GM08714 (cell line): ENCODE measurements around the gene MKS1.

Experiments
- H3K4me3 ChIP-seq: fragments of 200-500 bp; sonication (Bioruptor generic); 2 replicates; pipeline ENCODE4 v1.5.1; 2014; ENCODE audit warnings: mild to moderate bottlenecking, low read length, inconsistent platforms
- ZNF274 ChIP-seq: IDR thresholded peaks from 2 replicates; pipeline ENCODE4 v1.6.1; 2012; ENCODE audit warnings: mild to moderate bottlenecking, low read depth, low read length

The MKS1 gene

DNA sequence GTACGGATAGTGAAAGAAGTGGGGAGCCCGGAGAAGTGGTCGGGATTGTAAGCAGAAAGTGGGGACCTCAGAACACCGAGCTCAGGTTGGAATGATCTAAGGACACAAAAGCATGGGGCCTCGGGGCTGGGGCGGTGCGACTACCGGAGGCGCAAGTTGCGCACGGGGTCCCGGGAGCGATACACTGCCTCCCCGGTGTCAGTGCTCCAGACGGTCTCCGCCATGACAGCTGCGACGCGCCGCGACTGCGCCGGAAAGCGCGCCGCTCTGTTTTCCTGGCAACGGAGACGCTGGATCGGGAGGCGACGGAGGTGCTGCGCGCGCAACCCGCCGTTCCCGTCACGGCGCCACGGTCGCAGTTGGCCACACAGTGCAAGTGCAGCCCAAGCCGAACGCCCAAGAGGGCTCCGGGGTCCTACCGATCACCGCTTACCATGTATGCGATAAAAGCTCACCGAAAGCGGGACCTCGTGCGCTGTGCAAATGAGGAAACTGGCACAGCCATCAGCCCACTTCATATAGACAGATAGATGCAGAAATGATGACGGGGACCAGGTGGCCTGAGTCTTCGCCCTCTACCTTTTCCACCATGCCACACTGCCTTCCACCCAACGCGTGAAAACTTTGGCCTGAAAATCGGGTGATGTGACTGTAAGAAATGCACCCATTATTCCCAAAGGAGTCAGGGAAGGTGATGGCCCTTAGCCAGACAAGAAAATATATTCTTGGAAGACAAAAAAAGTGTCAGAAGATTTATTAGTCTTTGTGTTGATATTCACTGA, at the start of gene MKS1:
TSS of gene MKS1 (minus strand) at position 249 of the 782 bp plus-strand sequence. CDS start at position 224, 25 bp downstream.
- TF ChIP-seq ZNF274 = no peak
- peak within 1 kb of the TSS; percentile 71 for H3K4me3 ChIP-seq

GRCh38 chr17:58268326-58268725, 49.3 kb upstream of the MKS1 start:
- H3K4me3 ChIP-seq = no peak overlapping the region
- TF ChIP-seq ZNF274 = no peak

DNA sequence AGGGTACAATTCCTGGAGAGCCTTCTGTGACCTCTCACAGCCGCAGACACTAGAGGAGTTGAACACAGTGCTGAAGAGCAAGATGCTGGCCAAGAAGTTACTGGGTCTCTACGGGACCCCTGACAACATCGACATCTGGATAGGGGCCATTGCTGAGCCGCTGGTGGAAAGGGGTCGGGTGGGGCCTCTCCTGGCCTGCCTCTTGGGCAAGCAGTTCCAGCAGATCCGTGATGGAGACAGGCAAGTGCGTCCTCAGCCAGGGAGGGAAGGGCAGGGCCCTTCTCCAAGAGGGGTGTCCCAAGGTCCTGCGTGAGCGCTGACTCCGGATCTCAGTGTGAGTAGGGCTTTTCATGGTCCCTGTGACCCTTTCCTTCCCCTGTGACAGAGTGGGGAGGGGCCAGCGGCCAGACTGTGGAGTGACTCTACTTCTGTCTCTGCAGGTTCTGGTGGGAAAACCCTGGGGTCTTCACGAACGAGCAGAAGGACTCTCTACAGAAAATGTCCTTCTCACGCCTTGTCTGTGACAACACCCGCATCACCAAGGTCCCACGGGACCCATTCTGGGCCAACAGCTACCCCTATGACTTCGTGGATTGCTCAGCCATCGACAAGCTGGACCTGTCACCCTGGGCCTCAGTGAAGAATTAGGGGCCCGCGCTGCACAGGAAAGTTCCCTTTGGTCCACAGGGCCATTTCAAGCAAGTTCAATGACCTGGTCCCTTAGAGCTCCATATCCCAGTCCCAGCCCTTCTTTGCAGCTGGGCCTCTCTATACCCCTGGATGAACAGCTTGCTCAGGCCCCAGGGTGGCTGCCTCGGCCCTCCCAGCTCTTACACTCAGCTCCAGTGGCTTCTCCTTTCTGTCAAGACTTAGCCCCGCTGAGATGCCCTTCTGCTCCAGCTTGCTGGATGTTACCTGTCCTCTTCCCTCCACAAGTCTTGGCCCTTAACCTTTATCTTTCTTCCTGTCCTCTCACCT, 48.6 kb upstream of the MKS1 start:
- no peak for TF ChIP-seq ZNF274
- H3K4me3 ChIP-seq = no peak overlapping the region

DNA sequence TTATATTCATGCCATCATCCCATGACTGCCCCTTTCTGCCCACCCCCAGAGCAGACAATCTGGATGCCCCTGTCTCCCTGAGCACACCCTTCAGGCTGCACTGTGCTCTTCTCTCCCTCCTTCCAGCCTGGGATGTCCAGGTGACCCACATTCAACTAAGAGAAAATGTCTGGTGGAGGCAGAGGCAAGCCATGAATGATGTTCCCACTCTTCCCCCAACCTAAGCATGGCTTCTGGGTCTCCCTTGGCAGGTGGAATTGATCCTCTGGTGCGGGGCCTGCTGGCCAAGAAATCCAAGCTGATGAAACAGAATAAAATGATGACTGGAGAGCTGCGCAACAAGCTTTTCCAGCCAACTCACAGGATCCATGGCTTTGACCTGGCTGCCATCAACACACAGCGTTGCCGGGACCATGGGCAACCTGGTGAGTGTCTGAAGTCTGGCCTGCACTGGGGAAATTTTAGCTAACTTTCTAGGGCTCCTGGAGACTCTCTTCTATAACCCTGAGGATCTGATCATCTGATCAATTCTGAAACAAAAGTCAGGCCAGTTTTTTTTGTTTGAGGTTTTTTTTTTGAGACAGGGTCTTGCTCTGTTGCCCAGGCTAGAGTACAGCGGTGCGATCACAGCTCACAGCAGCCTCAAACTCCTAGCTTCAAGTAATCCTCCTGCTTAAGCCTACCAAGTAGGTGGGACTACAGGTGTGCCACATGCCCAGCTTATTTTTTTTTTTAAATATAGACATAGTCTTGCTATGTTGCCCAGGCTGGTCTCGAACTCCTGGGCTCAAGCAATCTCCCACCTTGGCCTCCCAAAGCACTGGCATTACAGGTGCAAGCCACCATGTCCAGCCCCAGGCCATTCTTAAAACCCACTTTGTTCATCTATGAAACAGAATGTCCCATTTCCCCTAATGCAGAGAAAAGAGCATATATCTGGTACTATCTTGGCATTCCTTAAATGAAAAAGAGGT, 47.1 kb upstream of the MKS1 start:
- no peak for TF ChIP-seq ZNF274
- no peak overlapping the region for H3K4me3 ChIP-seq

DNA sequence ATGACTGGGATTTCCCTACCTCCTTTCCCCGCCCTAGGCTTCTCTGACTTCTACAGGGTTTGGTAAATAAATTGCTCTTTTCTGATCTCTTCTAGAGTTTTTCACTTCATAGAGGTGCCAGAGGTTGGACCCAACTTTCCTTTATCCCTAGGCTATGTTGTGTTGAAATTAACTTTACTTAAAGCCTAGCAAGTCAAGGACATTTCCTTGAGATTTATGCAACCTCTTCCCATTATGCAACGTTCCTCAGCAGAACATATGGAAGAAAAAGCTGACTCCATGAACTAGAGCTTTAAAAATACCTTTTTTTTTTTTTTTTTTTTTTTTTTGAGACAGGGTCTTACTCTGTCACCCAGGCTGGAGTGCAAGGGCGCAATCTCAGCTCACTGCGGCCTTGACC, 46.2 kb upstream of the MKS1 start:
- TF ChIP-seq ZNF274 = no peak
- no peak overlapping the region for H3K4me3 ChIP-seq

DNA sequence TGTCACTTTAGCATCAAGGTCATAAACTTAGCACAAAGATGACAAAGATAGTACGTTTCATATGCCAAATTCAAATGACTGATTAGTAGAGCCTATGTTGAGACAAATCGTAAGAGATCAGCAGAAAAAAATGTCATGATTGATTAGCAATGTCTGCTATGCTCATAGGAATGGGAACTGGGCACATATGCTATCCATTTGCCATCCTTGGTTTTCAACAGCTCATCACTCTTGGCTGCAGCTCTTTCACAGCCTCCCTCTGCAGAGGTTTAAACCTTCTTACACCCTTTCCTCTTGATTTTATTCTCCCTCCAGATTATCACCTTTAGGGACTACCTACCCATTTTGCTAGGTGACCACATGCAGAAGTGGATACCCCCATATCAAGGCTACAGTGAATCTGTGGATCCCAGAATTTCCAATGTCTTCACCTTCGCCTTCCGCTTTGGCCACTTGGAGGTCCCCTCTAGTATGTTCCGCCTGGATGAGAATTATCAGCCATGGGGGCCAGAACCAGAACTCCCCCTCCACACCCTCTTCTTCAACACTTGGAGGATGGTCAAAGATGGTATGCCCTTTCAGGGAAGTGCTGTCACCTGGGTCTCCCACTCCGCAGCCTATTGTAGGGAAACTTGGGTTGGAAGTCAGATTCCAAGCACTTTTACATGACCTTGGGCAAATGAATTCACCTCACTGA, 45.5 kb upstream of the MKS1 start:
- H3K4me3 ChIP-seq = no peak overlapping the region
- TF ChIP-seq ZNF274 = no peak

- no peak for TF ChIP-seq ZNF274
Observed at GRCh38 chr17:58263773-58264172, 44.7 kb upstream of the MKS1 start.

DNA sequence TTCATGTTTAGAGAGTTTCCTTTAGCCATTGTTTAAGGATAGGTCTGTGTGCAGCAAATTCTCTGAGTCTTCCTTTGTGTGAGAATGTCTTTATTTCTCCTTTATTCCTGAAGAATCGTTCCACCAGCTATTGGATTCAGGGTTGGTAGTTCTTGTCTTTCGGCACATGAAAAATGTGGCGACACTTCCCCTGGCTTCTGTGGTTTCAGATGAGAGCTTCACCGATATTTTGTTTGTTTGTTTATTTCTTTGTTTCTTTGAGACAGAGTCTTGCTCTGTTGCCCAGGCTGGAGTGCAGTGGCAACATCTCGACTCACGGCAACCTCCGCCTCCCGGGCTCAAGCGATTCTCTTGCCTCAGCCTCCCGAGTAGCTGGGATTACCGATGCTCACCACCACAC, 43.1 kb upstream of the MKS1 start:
- H3K4me3 ChIP-seq = no peak overlapping the region
- no peak for TF ChIP-seq ZNF274

More at GRCh38 chr17:58263773-58264172, 44.7 kb upstream of the MKS1 start:
- no peak overlapping the region for H3K4me3 ChIP-seq

- TF ChIP-seq ZNF274 = no peak
- H3K4me3 ChIP-seq = no peak overlapping the region
Observed at GRCh38 chr17:58254803-58255202, 35.7 kb upstream of the MKS1 start.

GRCh38 chr17:58253082-58253481, 34.0 kb upstream of the MKS1 start:
- no peak for TF ChIP-seq ZNF274
- H3K4me3 ChIP-seq = no peak overlapping the region

GRCh38 chr17:58252141-58252540, 33.1 kb upstream of the MKS1 start:
- no peak overlapping the region for H3K4me3 ChIP-seq
- no peak for TF ChIP-seq ZNF274

GRCh38 chr17:58250344-58251011, 31.4 kb upstream of the MKS1 start:
- H3K4me3 ChIP-seq = no peak overlapping the region
- no peak for TF ChIP-seq ZNF274
